ENCODE measurements around the gene SDS.
A peak's percentile ranks its signal among the peaks of the same experiment; 100 is the strongest.

Gene SDS

DNA sequence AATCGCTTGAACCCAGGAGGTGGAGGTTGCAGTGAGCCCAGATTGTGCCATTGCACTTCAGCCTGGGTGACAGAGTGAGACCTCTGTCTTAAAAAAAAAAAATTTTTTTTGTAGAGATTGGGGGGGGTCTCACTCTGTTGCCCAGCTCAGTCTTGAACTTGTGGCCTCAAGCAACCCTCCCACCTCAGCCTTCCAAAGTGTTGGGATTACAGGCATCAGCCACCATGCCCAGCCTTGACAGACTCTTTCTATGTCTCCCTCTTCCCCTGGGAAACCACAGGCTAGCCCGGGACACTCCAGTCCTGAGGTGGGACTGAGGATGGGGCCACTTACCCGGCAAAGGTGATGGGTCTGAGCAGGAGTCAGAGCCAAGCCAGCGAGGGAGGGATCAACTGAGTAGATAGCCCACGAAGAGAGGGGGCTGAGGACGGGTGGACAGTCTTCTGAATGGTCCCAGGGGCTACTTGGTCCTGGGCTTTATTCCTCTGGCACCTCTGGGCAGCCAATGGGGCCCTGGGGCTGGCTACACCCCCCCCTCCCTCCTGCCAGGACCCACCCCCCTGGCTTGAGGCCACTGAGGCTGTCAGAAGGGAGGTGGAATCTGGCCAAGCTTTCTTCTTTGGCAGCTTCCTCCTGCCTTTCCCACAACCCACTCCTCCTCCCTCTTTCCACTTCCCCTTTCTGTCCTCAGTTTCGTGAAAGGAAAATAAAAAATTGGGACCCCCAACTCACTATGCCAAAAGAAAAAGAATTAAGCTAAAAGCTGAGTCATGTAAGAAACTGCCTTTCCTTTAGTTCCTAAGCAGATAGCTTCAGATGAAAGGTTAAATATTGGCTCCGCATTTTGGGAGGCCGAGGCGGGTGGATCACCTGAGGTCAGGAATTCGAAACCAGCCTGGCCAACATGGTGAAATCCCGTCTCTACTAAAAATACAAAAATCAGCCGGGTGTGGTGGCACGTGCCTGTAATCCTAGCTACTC is at the start of gene SDS:
Gene SDS (minus strand): TSS at position 453 of the 981 bp plus-strand sequence. CDS start 4,179 bp downstream, outside the sequence.
- DNase-seq, result no peak

DNA sequence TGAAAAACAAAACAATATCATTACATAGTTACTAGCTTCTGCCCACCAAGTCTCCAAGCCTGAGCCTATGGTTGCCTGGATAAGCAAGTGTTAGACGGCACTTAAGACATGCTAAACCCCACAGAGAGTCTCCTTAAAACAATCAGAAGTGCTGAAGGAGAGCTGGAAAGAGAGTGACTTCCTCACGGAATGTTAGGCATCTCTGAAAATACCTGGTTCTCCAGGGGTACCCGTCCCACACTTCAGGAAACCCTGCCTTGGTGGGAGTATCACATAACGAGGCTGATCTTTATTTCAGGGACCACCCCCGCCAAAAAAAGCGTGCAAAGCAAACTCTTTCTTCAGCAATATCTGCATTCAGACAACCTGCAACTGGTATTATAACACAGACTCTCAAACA is 49.6 kb upstream of the SDS start:
- no peak for DNase-seq

DNA sequence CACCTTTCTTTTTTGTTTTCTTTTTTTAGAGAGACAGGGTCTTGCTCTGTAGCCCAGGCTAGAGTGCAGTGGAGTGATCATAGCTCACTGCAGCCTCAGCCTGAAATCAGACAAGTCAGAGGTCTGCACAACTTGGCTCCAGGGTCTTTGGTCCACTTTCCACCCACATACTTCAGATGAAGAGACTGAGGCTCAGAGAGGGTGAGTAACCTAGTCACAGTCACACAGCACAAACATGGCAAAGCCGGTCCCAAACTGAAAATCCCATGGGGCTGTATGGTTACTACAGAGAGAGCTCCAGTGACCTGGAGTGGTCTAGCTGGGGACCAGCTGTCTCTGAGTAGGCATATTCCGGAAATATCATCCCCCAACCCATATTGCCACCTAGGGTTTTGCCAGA is 48.8 kb upstream of the SDS start:
- no peak for DNase-seq

DNA sequence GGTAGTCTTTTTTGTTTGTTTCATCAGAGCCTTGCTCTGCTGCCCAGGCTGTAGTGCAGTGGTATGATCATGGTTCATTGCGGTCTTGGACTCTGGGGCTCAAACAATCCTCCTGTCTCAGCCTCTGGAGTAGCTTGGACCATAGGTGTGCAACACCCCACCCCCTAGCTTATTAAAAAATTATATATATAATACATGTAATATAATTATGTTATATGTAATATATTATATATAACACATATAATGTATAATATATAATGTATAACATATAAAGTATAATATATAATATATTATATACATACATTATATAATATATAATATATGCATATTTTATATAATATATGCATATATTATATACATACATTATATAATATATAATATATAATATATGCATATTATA is 46.2 kb upstream of the SDS start:
- DNase-seq, result no peak

- no peak for DNase-seq
Observed at GRCh38 chr12:113449299-113449698, 45.6 kb upstream of the SDS start.

GRCh38 chr12:113448873-113449272 is 45.2 kb upstream of the SDS start:
- DNase-seq, result no peak

DNA sequence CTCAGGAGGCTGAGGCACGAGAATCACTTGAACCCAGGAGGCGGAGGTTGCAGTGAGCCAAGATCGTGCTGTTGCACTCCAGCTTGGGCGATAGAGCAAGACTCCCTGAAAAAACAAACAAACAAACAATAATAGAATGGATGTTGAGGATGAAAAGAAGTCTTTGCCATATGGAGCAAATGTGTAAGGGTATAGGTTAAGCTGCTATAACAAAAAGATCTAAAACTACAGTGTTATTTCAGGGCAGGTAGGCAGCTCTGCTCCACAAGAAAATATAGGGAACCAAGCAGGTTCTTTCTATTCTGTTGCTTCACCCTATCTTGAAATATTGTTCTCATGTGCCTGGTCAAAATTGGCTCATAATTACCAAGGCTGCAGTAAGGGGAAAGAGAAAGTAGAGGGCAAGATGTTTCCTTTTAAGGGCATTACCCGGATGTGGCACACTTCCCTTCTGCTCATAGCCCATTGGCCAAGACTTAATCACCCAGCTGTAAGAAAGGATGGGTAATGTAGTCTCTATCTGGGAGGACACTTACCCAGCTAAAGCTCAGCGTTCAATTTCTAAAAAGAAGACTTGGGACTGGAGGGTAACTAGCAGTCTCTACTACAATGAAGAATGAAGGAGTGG is 42.0 kb upstream of the SDS start:
- no peak for DNase-seq

GRCh38 chr12:113443030-113443539 is 39.4 kb upstream of the SDS start:
- DNase-seq, result no peak

DNA sequence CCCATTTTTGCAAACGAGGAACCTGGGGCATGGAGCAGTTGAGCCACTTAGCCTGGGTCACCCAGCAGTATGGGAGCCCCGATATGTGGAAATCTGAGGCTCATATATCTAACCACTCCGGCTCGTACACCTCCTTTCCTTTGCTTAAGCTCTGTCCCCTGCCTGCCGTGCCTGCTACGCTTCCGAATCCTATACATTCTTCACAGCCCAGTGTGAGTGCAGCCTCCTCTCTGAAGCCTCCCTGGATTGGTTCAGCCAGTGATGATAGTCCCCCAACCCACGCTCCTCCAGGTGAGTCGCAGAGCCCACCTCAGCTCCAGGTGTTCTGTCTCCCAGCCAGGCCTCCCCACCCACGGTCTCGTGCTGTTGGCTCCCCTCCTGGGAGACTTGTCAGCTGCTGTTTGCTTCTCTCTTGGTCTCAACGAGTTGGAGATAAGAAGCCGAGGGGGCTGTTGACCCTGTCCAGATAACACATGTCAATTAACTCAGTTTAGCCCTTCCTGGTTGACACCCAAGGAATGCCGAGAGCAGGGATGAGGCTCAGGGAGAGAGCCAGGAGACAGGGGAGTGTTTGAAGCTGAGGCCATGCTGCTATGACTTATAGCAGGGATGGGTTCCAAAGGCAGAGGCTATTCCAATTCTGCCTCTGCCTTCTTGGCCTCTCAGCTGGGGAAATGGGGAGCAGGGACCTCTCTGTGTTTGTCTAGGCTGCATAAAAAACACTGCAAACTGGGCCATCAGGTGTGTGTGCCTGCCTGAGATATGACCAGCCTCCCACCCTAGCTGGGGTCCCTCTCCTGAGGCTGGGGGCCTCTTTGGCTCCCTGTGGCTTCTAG is 37.5 kb upstream of the SDS start:
- no peak for DNase-seq

- DNase-seq, result no peak
Observed at GRCh38 chr12:113440336-113440735, 36.6 kb upstream of the SDS start.

- DNase-seq, result peak; percentile 16
Observed at GRCh38 chr12:113439606-113440030, 35.9 kb upstream of the SDS start.

GRCh38 chr12:113439301-113439597 is 35.6 kb upstream of the SDS start:
- no peak for DNase-seq

DNA sequence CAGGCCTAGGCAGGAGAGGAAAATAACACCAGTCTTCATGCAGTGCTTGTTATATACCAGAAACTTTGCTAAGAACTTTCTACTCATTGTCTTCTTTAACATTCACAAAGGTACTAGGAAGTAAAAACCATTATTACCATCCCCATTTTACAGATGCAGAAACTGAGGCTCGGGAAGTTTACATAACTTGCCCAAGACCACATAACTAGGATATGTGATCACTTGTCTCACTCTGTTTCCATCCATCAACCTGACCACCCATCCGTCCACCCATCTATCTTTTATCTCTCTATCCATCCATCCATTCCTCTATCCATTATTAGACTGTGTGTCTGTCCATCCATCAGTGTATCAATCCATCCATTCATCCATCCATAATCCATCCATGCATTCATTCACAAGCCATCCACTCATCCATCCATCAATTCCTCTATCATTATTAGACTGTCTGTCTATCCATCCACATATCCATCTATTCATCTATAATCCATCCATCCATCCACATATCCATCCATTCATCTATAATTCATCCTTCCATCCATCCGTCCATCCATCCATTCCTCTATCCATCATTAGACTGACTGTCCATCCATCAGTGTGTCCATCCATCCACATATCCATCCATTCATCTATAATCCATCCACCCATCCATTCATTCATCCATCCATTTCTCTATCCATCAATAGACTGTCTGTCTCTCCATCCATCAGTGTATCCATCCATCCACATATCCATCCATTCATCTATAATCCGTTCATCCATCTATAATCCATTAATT is 35.0 kb upstream of the SDS start:
- no peak for DNase-seq

- DNase-seq, result no peak
Observed at GRCh38 chr12:113437729-113438100, 34.0 kb upstream of the SDS start.

GRCh38 chr12:113436993-113437728 is 33.5 kb upstream of the SDS start:
- DNase-seq, result no peak

- DNase-seq, result no peak
Observed at GRCh38 chr12:113436586-113436985, 32.9 kb upstream of the SDS start.

DNA sequence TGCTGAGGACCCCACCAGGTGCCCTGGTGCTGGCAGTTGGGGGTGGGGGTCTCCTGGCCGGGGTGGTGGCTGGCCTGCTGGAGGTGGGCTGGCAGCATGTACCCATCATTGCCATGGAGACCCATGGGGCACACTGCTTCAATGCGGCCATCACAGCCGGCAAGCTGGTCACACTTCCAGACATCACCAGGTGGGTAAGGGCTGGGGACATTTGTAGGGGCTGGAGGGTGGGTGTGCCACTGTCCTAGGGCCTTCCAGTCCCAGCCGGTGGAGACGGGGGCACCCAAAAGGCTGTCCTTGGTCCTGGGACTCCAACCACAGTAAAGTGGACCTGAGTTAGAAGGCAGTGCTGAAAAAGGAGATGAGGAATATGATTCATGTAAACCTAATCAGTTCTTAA is 31.7 kb upstream of the SDS start:
- no peak for DNase-seq

DNA sequence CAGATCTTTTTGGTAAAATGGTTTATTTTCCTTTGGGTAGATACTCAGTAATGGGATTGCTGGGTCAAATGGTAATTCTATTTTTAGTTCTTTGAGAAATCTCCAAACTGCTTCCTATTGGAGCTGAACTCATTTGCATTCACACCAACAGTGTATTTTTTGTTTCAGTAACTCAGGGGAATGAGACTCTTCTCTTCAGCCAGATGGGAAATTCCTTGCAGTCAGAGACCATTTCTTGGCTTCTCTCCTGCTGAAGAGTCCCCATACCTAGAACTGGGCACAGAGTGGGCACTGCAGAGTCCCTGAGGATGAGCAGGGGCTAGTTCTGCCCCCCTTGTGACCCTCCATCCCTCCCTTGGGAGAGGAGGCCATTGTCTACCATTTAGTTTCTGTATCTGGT is 29.3 kb upstream of the SDS start:
- no peak for DNase-seq

DNA sequence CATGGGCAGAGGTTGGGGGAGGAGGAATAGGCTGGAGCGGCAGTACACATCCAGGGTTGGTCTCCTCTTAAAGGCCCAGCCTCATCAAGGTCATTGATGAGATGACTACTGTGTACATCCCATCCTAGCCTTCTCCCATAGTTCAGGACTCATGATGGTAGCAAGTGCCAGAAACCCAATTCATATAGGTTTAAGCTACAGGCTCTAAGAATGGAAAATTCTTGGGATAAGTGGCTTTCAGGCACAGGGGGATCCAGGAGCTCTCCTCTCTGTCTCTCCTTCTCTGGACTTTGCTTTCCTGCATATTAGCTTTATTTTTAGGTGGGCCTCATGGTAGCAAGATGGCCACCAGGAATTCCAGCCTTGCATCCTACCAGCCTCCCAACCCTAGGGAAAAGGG is 24.8 kb upstream of the SDS start:
- DNase-seq, result no peak

GRCh38 chr12:113427882-113428281 is 24.2 kb upstream of the SDS start:
- no peak for DNase-seq

DNA sequence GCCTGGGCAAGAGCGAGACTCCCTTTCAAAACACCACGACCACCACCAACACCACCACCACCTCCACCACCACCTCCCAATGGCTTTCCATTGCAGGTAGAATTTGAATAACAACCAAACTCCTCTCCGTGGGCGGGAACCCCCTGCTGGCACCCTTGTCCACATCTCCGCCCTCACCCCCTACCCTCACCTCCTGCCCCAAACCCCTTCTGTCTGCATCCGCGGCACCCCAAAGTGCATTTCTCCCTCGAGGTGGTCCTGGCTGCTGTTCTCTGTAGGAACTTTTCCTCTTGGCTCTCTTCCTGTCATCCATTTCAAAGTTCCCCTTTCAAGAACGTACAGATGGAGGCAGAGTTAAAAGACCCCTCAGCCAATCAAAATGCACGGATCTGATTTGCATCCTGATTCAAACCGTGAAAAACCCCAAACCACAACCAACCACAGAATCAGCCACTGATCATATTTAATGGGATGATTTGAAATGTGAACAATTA is 22.3 kb upstream of the SDS start:
- no peak for DNase-seq

Measured in amniotic stem cell (primary cell).